GM12801 (cell line): ENCODE data around the gene SCLT1.

ENCODE experiments used
- CTCF ChIP-seq: IDR thresholded peaks from one replicate; pipeline ENCODE4 v1.5.1; 2011; ENCODE audit warnings: control low read depth; ENCODE audit not compliant: insufficient read length; ENCODE audit errors: extremely low read depth

SCLT1 gene

GRCh38 chr4:128871948-128872347, 221.4 kb downstream of the SCLT1 start:
- TF ChIP-seq CTCF: no peak

- no peak for TF ChIP-seq CTCF
Measured at GRCh38 chr4:128869776-128870509, 223.4 kb downstream of the SCLT1 start.

GRCh38 chr4:128868758-128869157, 224.6 kb downstream of the SCLT1 start:
- TF ChIP-seq CTCF: no peak

GRCh38 chr4:128866691-128867090, 226.6 kb downstream of the SCLT1 start:
- TF ChIP-seq CTCF: no peak

GRCh38 chr4:128866269-128866668, 227.1 kb downstream of the SCLT1 start:
- no peak for TF ChIP-seq CTCF

GRCh38 chr4:128865132-128865531, 228.2 kb downstream of the SCLT1 start:
- no peak for TF ChIP-seq CTCF

- TF ChIP-seq CTCF: no peak
Measured at GRCh38 chr4:128863312-128864075, 229.8 kb downstream of the SCLT1 start.
